OCI-LY3 (cell line): ENCODE measurements around the gene LHPP.

ENCODE experiments used
- EZH2phosphoT487 ChIP-seq: fragments of 200-600 bp; shearing (Covaris generic); IDR thresholded peaks from 2 replicates; pipeline ENCODE4 v1.6.1; 2018; ENCODE audit warnings: antibody characterized with exemption, mixed run types, low read depth
- TF ChIP-seq, protein P1 (sequence below): fragments of 200-600, 300-600 bp; sonication (generic); IDR thresholded peaks from 2 replicates; pipeline ENCODE4 v1.5.1; 2014; ENCODE audit warnings: antibody characterized with exemption, low read length, low read depth

DNA sequence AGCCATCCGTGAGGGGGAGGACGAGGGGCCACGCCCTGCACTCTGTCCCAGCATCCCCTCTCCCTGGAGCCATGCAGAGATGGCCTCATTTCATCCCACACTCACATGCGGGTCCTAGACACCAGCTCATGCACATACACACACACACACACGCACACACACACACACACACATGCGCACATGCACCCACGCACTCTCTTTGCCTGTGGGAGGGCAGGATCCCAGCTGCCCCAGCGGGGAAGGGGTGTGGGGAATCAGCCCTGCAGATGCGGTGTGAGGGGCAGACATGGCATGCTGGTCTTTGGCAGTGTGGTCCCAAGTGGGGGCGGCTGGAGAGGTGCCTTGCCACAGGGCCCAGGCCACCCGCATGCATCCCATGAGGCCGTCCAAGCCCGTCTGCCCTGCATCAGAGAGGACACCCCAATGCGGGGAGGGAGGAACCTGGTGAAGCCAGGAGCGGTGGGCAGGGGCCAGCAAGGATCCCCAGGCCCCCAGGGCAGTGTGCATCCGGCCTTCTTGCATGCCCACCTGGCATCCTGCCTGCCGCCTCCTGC lies 68.1 kb downstream of the LHPP start:
- TF ChIP-seq, protein P1, sequence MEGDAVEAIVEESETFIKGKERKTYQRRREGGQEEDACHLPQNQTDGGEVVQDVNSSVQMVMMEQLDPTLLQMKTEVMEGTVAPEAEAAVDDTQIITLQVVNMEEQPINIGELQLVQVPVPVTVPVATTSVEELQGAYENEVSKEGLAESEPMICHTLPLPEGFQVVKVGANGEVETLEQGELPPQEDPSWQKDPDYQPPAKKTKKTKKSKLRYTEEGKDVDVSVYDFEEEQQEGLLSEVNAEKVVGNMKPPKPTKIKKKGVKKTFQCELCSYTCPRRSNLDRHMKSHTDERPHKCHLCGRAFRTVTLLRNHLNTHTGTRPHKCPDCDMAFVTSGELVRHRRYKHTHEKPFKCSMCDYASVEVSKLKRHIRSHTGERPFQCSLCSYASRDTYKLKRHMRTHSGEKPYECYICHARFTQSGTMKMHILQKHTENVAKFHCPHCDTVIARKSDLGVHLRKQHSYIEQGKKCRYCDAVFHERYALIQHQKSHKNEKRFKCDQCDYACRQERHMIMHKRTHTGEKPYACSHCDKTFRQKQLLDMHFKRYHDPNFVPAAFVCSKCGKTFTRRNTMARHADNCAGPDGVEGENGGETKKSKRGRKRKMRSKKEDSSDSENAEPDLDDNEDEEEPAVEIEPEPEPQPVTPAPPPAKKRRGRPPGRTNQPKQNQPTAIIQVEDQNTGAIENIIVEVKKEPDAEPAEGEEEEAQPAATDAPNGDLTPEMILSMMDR: no peak
- no peak for TF ChIP-seq EZH2phosphoT487
